OCI-LY3 (cell line): ENCODE data around the gene CCDC120.

ENCODE experiments used
- H2AFZ ChIP-seq: fragments of 200-600, 300-600 bp; shearing (Covaris generic); 2 replicates; pipeline ENCODE4 v1.6.0; 2014; ENCODE audit warnings: antibody characterized with exemption, low read depth, low read length
- H3K27ac ChIP-seq: fragments of 200-600, 300-600 bp; sonication (generic); 2 replicates; pipeline ENCODE4 v1.5.1; 2014; ENCODE audit warnings: mild to moderate bottlenecking, low read length, moderate library complexity, mixed read lengths
- H3K27me3 ChIP-seq: fragments of 200-600, 300-600 bp; sonication (generic); 2 replicates; pipeline ENCODE4 v1.6.1; 2014; ENCODE audit warnings: low read depth, low read length, mixed read lengths
- H3K36me3 ChIP-seq: fragments of 200-600, 300-600 bp; sonication (generic); replicated peaks from 2 replicates; pipeline ENCODE3; 2014; ENCODE audit warnings: low read depth, low read length, mixed read lengths
- H3K4me1 ChIP-seq: fragments of 300-600, 200-600 bp; sonication (generic); 2 replicates; pipeline ENCODE4 v1.6.1; 2014; ENCODE audit warnings: low read length, mixed read lengths
- H3K4me2 ChIP-seq: fragments of 200-600, 300-600 bp; sonication (generic); 2 replicates; pipeline ENCODE4 v1.6.1; 2014; ENCODE audit warnings: low read length, mixed read lengths
- H3K4me3 ChIP-seq: fragments of 300-600, 200-600 bp; sonication (generic); 2 replicates; pipeline ENCODE4 v1.5.1; 2014; ENCODE audit warnings: antibody characterized with exemption, mild to moderate bottlenecking, low read length, moderate library complexity
- H3K79me2 ChIP-seq: fragments of 300-600, 200-600 bp; shearing (Covaris generic); 2 replicates; pipeline ENCODE4 v1.6.1; 2014; ENCODE audit warnings: mild to moderate bottlenecking, low read length, mixed read lengths
- H3K9ac ChIP-seq: fragments of 300-600, 200-600 bp; shearing (Covaris generic); 2 replicates; pipeline ENCODE4 v1.6.0; 2014; ENCODE audit warnings: mild to moderate bottlenecking, low read length, moderate library complexity
- H3K9me3 ChIP-seq: fragments of 200-600, 300-600 bp; shearing (Covaris generic); 2 replicates; pipeline ENCODE4 v1.6.1; 2014; ENCODE audit warnings: low read length, mixed read lengths; ENCODE audit not compliant: insufficient read depth
- H4K20me1 ChIP-seq: fragments of 200-600, 300-600 bp; sonication (generic); 2 replicates; pipeline ENCODE4 v1.6.1; 2016; ENCODE audit warnings: low read length, mixed read lengths; ENCODE audit not compliant: insufficient read depth
- EZH2phosphoT487 ChIP-seq: fragments of 200-600 bp; shearing (Covaris generic); IDR thresholded peaks from 2 replicates; pipeline ENCODE4 v1.6.1; 2018; ENCODE audit warnings: antibody characterized with exemption, mixed run types, low read depth
- TF ChIP-seq, protein P1 (sequence below): fragments of 200-600, 300-600 bp; sonication (generic); IDR thresholded peaks from 2 replicates; pipeline ENCODE4 v1.5.1; 2014; ENCODE audit warnings: antibody characterized with exemption, low read length, low read depth

The CCDC120 gene

DNA sequence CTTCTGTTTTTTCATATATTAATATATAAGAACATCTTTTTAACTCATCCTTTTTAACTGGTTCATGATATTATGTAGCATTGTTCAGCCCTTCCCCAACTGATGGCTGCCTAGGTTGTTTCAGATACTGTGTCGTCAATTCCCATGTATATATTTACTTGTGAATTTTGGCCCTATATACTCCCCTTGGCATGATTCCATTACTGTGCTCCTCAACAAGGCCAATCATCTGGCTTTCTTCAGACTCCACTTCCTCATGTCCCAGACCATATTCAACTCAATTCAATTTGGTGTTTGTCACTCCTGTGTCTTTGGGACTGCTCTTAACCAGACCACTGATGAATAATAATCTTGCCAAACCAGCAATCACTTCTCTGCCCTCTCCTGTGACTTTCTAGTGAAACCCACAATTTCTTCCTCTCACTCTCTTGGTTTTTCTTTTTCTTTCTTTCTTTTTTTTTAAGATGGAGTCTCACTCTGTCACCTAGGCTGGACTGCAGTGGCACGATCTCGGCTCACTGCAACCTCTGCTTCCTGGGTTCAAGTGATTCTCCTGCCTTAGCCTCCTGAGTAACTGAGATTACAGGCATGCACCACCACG, 23.6 kb downstream of the CCDC120 start:
- H3K27me3 ChIP-seq = no peaks in the 10 kb centered on the region
- peaks cover 7% of the 10 kb centered on the region for H3K4me1 ChIP-seq
- no peak overlapping the region for H3K27ac ChIP-seq
- H3K4me3 ChIP-seq = no peak overlapping the region
- no peaks in the 10 kb centered on the region for H3K9me3 ChIP-seq
- TF ChIP-seq EZH2phosphoT487 = no peak
- no peaks in the 10 kb centered on the region for H3K36me3 ChIP-seq
- H3K9ac ChIP-seq = no peak overlapping the region
- H2AFZ ChIP-seq = no peak overlapping the region
- no peak overlapping the region for H3K4me2 ChIP-seq
- H4K20me1 ChIP-seq = no peaks in the 10 kb centered on the region
- H3K79me2 ChIP-seq = no peaks in the 10 kb centered on the region

DNA sequence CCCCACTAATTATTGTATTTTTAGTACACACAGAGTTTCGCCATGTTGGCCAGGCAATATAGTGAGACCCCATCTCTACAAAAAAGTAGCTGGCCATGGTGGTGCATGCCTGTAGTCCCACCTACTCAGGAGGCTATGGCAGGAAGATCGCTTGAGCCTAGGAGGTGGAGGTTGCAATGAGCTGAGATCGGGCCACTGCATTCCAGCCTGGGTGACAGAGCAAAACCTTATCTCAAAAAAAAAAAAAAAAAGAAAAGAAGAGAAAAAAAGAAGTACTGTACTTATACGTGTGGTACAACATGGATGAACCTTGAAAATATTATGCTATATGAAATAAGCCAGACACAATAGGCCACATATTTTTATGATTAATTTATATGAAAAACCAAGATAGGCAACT, 30.8 kb downstream of the CCDC120 start:
- no peak overlapping the region for H3K4me3 ChIP-seq
- H3K9me3 ChIP-seq = no peaks in the 10 kb centered on the region
- H3K4me1 ChIP-seq = no peaks in the 10 kb centered on the region
- no peak for TF ChIP-seq EZH2phosphoT487
- TF ChIP-seq, protein P1, sequence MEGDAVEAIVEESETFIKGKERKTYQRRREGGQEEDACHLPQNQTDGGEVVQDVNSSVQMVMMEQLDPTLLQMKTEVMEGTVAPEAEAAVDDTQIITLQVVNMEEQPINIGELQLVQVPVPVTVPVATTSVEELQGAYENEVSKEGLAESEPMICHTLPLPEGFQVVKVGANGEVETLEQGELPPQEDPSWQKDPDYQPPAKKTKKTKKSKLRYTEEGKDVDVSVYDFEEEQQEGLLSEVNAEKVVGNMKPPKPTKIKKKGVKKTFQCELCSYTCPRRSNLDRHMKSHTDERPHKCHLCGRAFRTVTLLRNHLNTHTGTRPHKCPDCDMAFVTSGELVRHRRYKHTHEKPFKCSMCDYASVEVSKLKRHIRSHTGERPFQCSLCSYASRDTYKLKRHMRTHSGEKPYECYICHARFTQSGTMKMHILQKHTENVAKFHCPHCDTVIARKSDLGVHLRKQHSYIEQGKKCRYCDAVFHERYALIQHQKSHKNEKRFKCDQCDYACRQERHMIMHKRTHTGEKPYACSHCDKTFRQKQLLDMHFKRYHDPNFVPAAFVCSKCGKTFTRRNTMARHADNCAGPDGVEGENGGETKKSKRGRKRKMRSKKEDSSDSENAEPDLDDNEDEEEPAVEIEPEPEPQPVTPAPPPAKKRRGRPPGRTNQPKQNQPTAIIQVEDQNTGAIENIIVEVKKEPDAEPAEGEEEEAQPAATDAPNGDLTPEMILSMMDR = no peak
- no peaks in the 10 kb centered on the region for H4K20me1 ChIP-seq
- no peak overlapping the region for H2AFZ ChIP-seq
- no peak overlapping the region for H3K4me2 ChIP-seq
- H3K27me3 ChIP-seq = no peaks in the 10 kb centered on the region
- no peak overlapping the region for H3K9ac ChIP-seq
- H3K79me2 ChIP-seq = no peaks in the 10 kb centered on the region
- no peak overlapping the region for H3K27ac ChIP-seq
- H3K36me3 ChIP-seq = no peaks in the 10 kb centered on the region

DNA sequence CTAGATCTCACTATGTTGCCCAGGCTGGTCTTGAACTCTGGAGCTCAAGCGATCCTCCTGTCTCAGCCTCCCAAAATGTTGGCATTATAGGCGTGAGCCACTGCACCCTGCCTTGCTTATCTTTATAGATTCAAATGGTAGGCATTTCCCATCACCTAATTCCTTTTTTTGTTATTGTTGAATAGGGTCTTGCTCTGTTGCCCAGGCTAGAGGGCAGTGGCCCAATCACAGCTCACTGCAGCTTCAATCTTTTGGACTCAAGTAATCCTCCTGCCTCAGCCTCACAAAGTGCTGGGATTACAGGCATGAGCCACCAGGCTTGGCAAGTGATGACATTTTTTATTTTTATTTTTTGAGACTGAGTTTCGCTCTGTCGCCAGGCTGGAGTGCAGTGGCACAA, 37.6 kb downstream of the CCDC120 start:
- Histone ChIP-seq H2AFZ (no peak overlapping the region), H3K4me3 (no peak overlapping the region), H3K79me2 (peaks cover 6% of the 10 kb centered on the region)

DNA sequence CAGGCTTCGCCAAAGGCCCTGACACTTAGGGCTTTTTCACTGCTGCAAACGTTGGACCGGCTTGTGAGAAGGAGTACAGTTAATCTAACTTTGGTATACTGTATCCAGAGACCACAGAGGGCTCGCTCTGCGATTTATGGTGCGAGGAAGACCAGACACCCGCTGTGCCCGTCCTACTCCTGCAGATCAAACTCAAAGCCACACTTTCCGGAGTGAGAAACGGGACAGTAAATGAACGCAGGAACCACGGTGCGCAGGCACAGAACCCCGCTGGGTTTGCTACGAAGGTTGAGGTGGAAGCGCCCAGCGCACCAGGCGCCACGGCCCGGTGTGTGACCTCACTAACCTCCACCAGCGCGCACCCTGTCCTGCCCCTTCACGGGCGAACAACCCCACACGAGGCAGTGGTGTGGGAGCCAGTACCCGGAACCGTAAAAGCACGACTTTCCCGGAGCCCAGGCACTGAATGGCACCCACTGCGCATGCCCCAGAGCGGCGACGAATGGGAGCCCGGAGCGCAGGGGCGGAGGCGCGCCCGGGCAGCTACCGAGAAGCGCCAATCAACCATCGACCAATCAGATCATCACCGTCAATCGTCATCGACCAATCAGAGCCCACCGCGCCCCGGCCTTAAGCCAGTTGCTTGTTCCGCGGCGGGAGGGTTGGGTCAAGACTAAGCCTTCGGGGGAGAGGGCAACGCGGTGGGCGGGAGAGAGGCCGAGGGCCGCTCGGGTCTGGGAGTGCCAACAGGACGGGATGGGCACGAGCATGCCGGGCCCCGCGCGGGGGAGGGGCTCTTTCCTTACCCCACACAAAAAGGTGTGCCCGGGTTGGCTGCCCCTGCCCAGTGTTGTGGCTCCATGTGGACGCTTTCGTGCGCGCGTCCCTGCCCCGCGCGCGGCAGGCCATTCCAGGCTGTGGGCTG, 42.2 kb downstream of the CCDC120 start:
- no peak for TF ChIP-seq EZH2phosphoT487
- TF ChIP-seq, protein P1 = no peak
- H3K4me1 ChIP-seq = peaks cover 3% of the 10 kb centered on the region; the same call in 1 of the 2 replicates
- no peaks in the 10 kb centered on the region for H3K9me3 ChIP-seq
- H3K79me2 ChIP-seq = peaks cover 6% of the 10 kb centered on the region
- no peaks in the 10 kb centered on the region for H3K36me3 ChIP-seq
- H3K9ac ChIP-seq = peak overlapping the region; percentile 88
- no peaks in the 10 kb centered on the region for H4K20me1 ChIP-seq
- H3K27me3 ChIP-seq = no peaks in the 10 kb centered on the region
- H3K4me3 ChIP-seq = peak overlapping the region; percentile 94
- peak overlapping the region; percentile 98 for H3K4me2 ChIP-seq
- H3K27ac ChIP-seq = peak overlapping the region; percentile 60
- H2AFZ ChIP-seq = peak overlapping the region; percentile 47; the same call in 1 of the 2 replicates

More for the DNA sequence above, 37.6 kb downstream of the CCDC120 start:
- Histone ChIP-seq H3K9ac (no peak overlapping the region), H3K27ac (no peak overlapping the region), H3K36me3 (no peaks in the 10 kb centered on the region), H3K9me3 (no peaks in the 10 kb centered on the region), H3K4me2 (no peak overlapping the region), H4K20me1 (no peaks in the 10 kb centered on the region), H3K27me3 (no peaks in the 10 kb centered on the region), H3K4me1 (no peaks in the 10 kb centered on the region; the same call in 1 of the 2 replicates)
- TF ChIP-seq, protein P1 = no peak
- TF ChIP-seq EZH2phosphoT487 = no peak
